ENCODE measurements around the gene TRPV6. TPM values are rescaled to one million over a fixed set of nuclear protein-coding genes. Genes with fewer than 3 reads are reported as not detected.

The TRPV6 gene
- total and polyA plus RNA-seq, 2 of the 4 experiments (the other 2 are of a cell fraction) = 0.03 TPM; not detected in 1

DNA sequence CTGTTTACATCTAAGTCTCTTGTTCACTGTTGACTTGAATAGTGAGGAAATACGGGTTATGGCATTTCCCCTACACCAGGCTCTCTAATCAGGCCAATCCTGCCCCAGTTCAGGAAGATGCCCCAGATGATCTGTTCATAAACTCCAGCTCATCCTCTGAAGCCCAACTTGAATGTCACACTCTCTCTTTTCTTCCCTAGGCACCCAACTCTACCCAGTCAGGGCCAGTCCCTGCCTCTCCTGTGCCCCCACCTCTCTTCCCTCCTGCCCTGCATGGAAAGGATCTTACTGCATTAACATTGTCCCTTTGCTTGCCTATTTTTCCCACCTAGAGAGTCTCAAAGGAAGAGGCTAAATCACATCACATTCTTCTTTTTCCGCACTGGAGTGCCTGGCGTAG lies 10.6 kb upstream of the TRPV6 start:
- H3K9ac ChIP-seq (ENCODE audit: low read depth, low read length) = no peak overlapping the region
- DNase-seq = no peak
- dilution Hi-C loops (cut with HindIII; ENCODE audit: low sequenced_read_pairs, unreplicated experiment) (no loop called here), intact Hi-C loops (cut with micrococcal nuclease) (no loop called here), in situ Hi-C loops (cut with MboI; ENCODE audit: low sequenced_read_pairs) (no loop called here)
- H3K9me1 ChIP-seq (ENCODE audit: insufficient read depth, low read length) = no peaks in the 10 kb centered on the region
- no peak overlapping the region for H3K56ac ChIP-seq (ENCODE audit: extremely low read depth, insufficient read depth, low read length)
- H3K4me1 ChIP-seq (ENCODE audit: control insufficient read depth, insufficient read depth, low read length) = no peaks in the 10 kb centered on the region
- no CpG with 5 or more reads among the region's 3 CpGs for WGBS, 2 experiments (ENCODE audit: extremely low coverage in 2 of 2, insufficient read length in 1 of 2)
- no peak overlapping the region for H2AK5ac ChIP-seq (ENCODE audit: low read depth, low read length)
- no peak overlapping the region for H2BK15ac ChIP-seq (ENCODE audit: low read depth, low read length)
- ATAC-seq (ENCODE audit: low read depth) = no peak
- no peak overlapping the region for H2AK9ac ChIP-seq (replicated peaks; ENCODE audit: low read depth, low read length, poor library complexity)
- TF ChIP-seq CEBPB (IDR thresholded peaks at IDR 0.05; ENCODE audit: low read depth, low read length) = no peak
- TF ChIP-seq CHD1 (IDR thresholded peaks at IDR 0.05; ENCODE audit: low read depth, low read length) = no peak
- no peak for TF ChIP-seq NFE2L2 (IDR thresholded peaks at IDR 0.05; ENCODE audit: low read depth, low read length)
- no peak for TF ChIP-seq MAZ (IDR thresholded peaks at IDR 0.05; ENCODE audit: borderline replicate concordance, low read depth, low read length)
- TF ChIP-seq RFX5 (IDR thresholded peaks at IDR 0.05; ENCODE audit: low read depth, low read length) = no peak
- no peak for TF ChIP-seq RAD21 (IDR thresholded peaks at IDR 0.05; ENCODE audit: low read length)
- TF ChIP-seq MAFK (IDR thresholded peaks at IDR 0.05; ENCODE audit: low read depth, low read length) = no peak
- TF ChIP-seq ELK1 (IDR thresholded peaks at IDR 0.05; ENCODE audit: borderline replicate concordance, low read depth, low read length) = no peak
- TF ChIP-seq MXI1 (IDR thresholded peaks at IDR 0.05; ENCODE audit: borderline replicate concordance, low read depth, low read length) = no peak
- no peak for TF ChIP-seq SMC3 (IDR thresholded peaks at IDR 0.05; ENCODE audit: low read depth, low read length)
- TF ChIP-seq, protein P1, sequence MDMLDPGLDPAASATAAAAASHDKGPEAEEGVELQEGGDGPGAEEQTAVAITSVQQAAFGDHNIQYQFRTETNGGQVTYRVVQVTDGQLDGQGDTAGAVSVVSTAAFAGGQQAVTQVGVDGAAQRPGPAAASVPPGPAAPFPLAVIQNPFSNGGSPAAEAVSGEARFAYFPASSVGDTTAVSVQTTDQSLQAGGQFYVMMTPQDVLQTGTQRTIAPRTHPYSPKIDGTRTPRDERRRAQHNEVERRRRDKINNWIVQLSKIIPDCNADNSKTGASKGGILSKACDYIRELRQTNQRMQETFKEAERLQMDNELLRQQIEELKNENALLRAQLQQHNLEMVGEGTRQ (IDR thresholded peaks at IDR 0.05; ENCODE audit: low read depth, low read length) = no peak
- no peak for TF ChIP-seq POLR2A (IDR thresholded peaks at IDR 0.05; ENCODE audit: low read depth, low read length)
- no peak for TF ChIP-seq FOS (IDR thresholded peaks at IDR 0.05; ENCODE audit: low read depth, low read length)
- no peak for TF ChIP-seq RCOR1 (IDR thresholded peaks at IDR 0.05; ENCODE audit: insufficient replicate concordance, low read length)
- no peak for TF ChIP-seq CTCF (conservative IDR thresholded peaks at IDR 0.05; ENCODE audit: low read depth, low read length)
- no peak for TF ChIP-seq BHLHE40 (IDR thresholded peaks at IDR 0.05; ENCODE audit: low read depth, low read length)
- ChIA-PET CTCF (no interaction called here), POLR2A (ENCODE audit: unreplicated experiment) (no interaction called here)
- no peak overlapping the region for H3K23ac ChIP-seq (ENCODE audit: low read depth, low read length)
- H3K4me3 ChIP-seq (ENCODE audit: insufficient read depth, low read depth, low read length) = no peak overlapping the region
- H3K27me3 ChIP-seq (ENCODE audit: control insufficient read depth, insufficient read depth, low read length) = no peaks in the 10 kb centered on the region
- H2BK120ac ChIP-seq (ENCODE audit: low read depth, low read length) = no peak overlapping the region
- no peak overlapping the region for H2BK5ac ChIP-seq (ENCODE audit: low read depth, low read length, poor library complexity, severe bottlenecking)
- no peaks in the 10 kb centered on the region for H4K20me1 ChIP-seq (ENCODE audit: insufficient read depth, low read length)
- H4K5ac ChIP-seq (ENCODE audit: low read depth, low read length) = no peak overlapping the region
- H4K91ac ChIP-seq (ENCODE audit: insufficient read depth, low read depth, low read length) = no peak overlapping the region
- H3K4me2 ChIP-seq (ENCODE audit: low read depth, low read length) = no peak overlapping the region
- no peak overlapping the region for H3K4ac ChIP-seq (ENCODE audit: low read depth, low read length)
- no peak overlapping the region for H2AFZ ChIP-seq (replicated peaks; ENCODE audit: low read length, poor library complexity)
- no peaks in the 10 kb centered on the region for H3K36me3 ChIP-seq (ENCODE audit: control insufficient read depth, insufficient read depth, low read length)
- no peaks in the 10 kb centered on the region for H3K9me3 ChIP-seq (ENCODE audit: control insufficient read depth, insufficient read depth, low read length)
- no TSS peak for BruUV-seq (replicated peaks)
- H3K14ac ChIP-seq (replicated peaks; ENCODE audit: low read depth, low read length) = no peak overlapping the region
- no peaks in the 10 kb centered on the region for H3K79me1 ChIP-seq (ENCODE audit: low read depth in 1 of 2, low read length in 2 of 2)
- no peak overlapping the region for H2BK20ac ChIP-seq (ENCODE audit: low read depth, low read length)
- no peak overlapping the region for H4K8ac ChIP-seq (ENCODE audit: low read depth in 2 of 2, low read length in 2 of 2)
- no peak overlapping the region for H3K18ac ChIP-seq (ENCODE audit: low read depth, low read length)
- no peak overlapping the region for H3K27ac ChIP-seq (ENCODE audit: insufficient read depth, low read length)
